Medulla oblongata (tissue), 1 donor: ENCODE data around the gene CTNNBL1.
"Not testable (repeated sequence)": the region's sequence is repeated elsewhere in the genome, so short reads cannot be mapped to it uniquely, and the experiment has no call there.

Experiments used
- DNase-seq: peaks from one replicate; pipeline ENCODE4 v3.0.0-alpha.2; 2015; ENCODE audit errors: extremely low spot score

CTNNBL1 gene

DNA sequence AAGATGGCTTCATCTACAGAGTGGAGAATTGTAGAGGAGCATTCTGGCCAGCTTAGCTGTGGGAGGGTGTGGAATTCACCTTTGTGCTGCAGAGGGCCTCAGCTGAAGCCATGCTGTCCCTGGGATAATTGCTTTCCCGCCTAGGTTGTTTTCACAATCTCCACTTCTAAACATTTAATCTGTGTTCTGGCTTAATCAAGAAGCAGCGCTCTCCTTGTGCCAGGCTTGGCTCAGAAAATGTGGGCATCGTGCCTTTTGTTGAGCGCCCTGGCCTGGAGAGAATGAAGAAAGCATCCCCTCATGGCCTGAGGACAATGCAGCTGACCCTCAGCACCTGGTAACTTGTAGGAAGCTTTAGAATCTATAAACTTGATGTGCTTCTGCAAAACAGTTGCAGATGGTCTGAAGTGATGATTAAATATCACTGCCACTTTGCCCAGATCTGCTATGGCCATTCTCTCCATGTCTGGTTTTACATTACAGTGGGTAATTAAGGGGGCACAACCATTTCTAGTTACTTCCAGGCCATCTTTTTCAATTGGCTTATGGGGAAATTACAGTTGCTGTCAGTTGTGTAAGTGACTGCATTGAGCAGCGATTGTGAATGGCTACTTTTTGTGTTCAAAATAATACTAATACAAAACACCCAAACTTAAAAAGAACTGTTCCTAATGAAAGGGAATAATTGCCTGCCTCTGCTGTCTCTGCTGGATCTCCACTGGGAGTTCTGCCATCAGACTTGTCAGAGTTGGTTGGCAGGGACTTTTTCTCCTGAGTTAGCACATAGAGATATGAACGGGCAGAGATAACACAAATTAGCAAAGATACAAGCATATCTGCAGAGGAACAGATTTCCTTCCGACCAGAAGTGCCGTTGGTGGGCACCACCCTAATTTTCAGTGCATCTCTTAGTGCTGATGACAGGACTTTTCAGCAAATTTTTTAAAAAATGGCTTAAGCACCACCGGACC, 18.4 kb downstream of the CTNNBL1 start:
- peak; percentile 41 for DNase-seq

GRCh38 chr20:37713396-37713795, 19.6 kb downstream of the CTNNBL1 start:
- no peak for DNase-seq

- no peak for DNase-seq
Observed at GRCh38 chr20:37714978-37715672, 21.3 kb downstream of the CTNNBL1 start.

- no peak for DNase-seq
Observed at GRCh38 chr20:37721751-37722150, 27.9 kb downstream of the CTNNBL1 start.

DNA sequence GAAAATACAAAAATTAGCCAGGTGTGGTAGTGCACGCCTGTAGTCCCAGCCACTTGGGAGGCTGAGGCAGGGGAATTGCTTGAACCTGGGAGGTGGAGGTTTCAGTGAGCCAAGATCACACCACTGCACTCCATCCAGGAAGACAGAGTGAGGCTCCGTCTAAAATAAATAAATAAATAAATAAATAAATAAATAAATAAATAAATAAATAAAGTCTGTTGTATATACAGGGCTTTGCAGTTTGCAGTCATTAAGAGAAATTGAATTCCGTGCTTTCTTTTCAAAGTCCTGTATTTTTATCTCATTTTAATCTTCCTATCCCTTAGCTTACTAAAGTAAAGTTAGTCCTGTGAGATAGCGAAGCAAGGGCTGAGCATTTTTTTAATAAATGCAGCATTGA, 28.5 kb downstream of the CTNNBL1 start:
- not testable (repeated sequence) for DNase-seq

GRCh38 chr20:37723668-37724067, 29.8 kb downstream of the CTNNBL1 start:
- DNase-seq = no peak

GRCh38 chr20:37725165-37725564, 31.3 kb downstream of the CTNNBL1 start:
- DNase-seq = no peak

GRCh38 chr20:37725855-37726254, 32.0 kb downstream of the CTNNBL1 start:
- no peak for DNase-seq

GRCh38 chr20:37726321-37726720, 32.5 kb downstream of the CTNNBL1 start:
- no peak for DNase-seq

DNA sequence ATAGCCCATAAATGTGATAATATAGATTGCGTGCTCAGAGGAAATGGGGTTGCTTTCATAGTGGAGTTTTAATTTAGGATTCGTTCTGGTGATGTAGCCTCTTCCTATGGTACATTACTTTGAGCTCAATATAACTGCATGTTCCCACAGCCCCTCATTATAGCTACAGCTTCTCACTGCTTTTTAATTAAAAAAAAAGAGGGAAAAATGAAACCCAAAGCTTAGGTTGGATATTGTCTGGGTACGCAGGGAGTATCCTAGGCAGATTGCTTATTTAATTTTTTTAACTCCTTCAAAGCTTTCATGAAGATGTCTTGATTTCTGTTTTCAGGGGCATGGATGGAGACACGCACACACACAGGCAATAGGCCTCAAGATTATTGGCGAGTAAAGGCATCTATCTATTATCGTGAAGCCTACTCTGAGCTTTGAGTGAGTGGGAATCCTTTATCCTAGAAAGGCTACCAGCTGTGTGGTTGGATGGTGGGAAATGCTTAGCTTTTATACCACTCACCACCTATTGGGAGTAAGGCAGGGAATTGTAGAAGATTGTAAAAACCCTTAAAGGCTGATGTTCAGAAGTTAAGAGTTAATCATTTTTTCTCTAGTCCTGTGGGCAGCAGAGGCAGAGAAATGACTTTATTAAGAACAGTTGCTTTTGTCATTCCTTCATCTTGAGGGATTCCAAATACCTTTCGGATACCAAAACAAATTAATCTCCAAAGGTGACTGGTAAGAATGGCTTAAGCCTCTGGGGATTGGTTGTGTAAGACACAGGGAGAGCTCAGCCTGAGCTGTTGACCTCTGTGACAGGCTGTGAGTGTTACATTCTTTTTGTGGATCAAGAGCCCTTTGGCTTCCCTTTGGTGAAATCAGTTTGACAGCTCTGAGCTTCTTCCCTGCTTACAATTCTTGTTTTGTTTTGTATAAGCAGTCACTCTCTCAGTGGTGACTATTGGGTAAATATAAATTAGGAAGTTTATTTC, 33.4 kb downstream of the CTNNBL1 start:
- peak; percentile 58 for DNase-seq

DNA sequence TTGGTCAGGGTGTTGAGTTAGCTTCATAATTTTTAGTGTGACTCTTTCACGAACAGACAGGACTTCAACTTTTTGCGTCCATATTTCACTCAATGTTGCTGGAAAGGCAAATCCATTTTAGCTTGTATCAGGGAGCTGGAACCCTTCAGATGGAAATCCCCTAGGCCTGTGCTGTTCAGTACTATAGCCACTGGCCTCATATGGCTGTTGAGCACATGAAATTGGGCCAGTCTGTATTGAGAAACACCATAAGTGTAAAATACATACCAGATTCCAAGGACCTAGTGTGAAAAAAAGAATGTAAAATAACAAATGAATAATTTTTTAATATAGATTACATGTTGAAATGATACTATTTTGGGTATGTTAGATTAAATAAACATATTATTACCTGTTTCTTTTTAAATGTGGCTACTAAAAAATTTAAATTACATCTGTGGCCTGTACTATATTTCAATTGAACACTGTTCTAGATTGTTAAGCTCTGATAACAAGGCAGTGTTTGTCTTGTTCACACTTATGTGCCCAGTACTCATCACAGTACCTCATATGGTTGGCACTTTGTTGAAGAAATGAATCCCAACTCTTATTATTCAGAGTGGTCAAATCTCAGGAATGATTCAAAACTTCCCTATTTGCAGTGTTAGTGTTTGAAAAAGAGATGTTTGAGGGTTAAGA, 34.3 kb downstream of the CTNNBL1 start:
- DNase-seq = peak; percentile 49

GRCh38 chr20:37728635-37728983, 34.8 kb downstream of the CTNNBL1 start:
- DNase-seq = no peak

DNA sequence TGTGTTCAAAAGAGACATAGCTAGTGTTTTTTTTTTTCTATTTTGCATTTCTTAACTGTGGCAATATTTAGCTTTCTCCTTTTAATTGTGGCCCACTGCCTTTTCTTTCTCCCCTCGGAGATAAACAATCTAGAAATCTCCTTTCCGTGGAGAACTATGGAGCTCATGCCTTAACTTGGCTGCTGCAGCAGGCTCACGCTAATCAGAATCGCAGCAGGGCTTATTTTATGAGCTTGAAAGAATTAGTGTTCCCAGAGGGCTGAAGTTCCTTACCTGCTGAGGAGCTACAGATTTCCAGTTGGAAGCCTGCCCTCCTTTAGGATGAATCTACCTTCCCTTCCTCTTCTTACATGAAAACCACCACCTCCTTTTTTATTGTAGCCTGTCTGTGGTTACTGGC, 35.6 kb downstream of the CTNNBL1 start:
- no peak for DNase-seq

GRCh38 chr20:37729909-37730308, 36.1 kb downstream of the CTNNBL1 start:
- DNase-seq = no peak

DNA sequence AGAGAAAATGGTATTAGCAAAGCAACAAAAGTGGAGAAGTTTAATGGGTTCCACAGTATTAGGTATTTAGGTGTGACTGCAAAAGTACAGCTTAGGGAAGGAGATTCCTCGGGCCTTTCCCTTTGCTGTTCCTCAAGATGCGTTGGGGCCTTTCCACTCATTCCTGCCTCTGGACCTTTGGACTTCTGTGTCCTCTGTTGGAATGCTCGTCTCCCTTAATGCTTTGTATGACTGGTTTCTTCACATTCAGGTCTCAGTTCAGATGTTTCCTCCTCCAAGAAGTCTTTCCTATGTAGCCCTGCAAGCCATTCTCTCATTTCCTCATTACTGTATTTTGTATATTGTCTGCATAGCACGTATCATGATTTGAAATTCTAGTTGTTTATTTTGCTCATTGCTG, 39.6 kb downstream of the CTNNBL1 start:
- no peak for DNase-seq

DNA sequence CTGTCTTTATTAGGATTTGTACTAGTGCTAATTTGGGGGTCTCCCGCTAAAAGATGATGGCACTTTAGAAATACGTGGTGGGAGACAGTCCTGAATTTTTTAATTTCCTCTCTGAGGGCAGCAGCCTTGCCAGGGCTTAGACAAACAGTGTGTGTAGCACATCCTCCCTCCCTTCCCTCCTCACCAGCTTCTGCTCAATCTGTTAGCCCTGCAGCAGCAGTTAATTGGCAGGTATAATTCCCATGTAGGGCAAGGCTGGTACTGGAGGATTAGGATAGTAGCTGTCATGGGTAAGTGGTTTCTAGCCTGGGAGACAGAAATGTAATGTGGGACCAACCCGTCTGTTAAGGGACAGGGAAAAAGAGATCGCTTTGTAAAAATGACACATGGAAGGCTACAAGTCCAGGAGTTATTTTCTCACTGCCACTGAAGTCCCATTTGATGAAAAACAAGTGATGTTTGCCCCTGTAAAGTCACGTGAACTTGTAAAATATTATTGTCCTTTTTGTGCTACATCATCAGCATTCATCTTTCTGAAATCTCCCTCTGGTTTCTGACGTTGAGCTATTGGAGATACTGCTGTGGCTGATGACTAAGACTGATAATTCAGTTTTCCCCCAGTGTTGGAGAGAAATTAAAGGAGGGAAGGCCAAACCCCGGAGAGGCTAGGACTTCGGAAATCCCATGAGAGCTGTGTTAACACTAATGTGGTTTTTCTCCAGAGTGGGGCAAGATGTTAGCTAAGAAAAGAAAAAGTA, 40.6 kb downstream of the CTNNBL1 start:
- DNase-seq = no peak

DNA sequence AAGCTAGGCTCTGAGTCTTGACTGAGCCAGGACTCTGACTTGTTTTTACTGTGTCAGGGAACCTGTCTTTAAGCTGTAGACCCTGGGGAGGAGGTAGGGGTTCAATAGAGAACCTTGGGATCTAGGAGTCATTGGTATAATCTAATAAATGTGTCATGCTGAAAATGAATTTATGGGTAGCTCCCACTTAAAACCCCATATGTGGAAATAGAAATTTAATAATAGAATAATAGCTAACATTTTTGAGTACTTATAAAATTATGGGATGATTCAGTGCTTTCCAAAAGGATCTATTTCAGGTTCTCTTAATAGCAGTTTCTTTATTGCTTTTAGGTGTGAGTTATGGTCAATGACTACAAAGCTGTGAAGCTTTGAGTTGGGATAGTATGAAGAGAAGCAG, 41.7 kb downstream of the CTNNBL1 start:
- DNase-seq = no peak

GRCh38 chr20:37736132-37736531, 42.3 kb downstream of the CTNNBL1 start:
- DNase-seq = no peak

GRCh38 chr20:37737826-37738420, 44.1 kb downstream of the CTNNBL1 start:
- DNase-seq = no peak

- no peak for DNase-seq
Observed at GRCh38 chr20:37741055-37741454, 47.2 kb downstream of the CTNNBL1 start.
